NCI-H1436 treated with DMSO at 0.1 percent for 48 hours (cell line): ENCODE results near the gene TMEM161A.
"Not testable (repeated sequence)": the region's sequence is repeated elsewhere in the genome, so short reads cannot be mapped to it uniquely, and the experiment has no call there.

Source experiments
- DNase-seq: peaks from one replicate; lab custom pipeline; 2025; lab: John Stamatoyannopoulos, UW

Gene TMEM161A

DNA sequence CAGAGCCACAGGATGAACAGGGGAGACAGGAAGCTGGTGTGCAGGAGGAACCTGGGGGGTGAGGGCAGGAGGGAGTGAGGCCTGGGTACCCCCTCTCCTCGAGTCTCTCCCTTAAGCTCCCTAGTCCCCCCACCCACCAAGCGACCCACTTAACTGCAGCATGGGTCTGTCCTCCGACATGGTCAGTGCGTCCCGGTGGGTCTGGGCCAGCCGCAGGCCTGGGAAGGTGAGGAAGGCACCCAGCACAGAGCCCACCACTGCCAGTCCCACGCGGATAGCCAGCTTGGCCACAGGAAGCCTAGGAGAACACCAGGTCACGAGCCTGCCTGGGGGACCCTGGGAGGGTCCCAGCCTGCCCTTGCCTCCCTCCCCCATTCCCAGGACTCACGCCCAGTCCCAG lies 16.9 kb downstream of the TMEM161A start:
- no peak for DNase-seq

- no peak for DNase-seq
Measured at GRCh38 chr19:19120308-19121231, 17.7 kb downstream of the TMEM161A start.

- no peak for DNase-seq
Measured at GRCh38 chr19:19119325-19120237, 18.7 kb downstream of the TMEM161A start.

DNA sequence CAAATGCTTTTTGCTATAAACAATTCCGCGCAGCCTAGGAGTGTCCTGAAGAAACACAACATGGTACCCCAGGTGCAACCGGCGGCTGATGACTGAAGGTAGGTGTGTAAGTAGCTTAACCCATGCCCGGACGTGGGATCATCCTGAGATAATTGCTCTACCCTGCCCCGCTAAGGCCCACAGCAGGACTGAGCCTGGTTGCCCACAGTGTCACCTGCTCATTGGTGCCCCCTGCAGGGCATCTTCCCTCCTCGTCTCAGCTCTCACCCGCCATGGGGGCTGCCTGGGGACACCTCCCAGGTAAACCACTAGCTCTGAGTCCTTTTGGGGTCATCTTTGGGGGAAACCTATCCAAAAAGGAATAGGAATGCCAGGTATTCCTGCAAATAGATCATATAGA lies 22.3 kb downstream of the TMEM161A start:
- DNase-seq, result no peak

GRCh38 chr19:19113040-19113626 lies 25.1 kb downstream of the TMEM161A start:
- DNase-seq, result no peak

DNA sequence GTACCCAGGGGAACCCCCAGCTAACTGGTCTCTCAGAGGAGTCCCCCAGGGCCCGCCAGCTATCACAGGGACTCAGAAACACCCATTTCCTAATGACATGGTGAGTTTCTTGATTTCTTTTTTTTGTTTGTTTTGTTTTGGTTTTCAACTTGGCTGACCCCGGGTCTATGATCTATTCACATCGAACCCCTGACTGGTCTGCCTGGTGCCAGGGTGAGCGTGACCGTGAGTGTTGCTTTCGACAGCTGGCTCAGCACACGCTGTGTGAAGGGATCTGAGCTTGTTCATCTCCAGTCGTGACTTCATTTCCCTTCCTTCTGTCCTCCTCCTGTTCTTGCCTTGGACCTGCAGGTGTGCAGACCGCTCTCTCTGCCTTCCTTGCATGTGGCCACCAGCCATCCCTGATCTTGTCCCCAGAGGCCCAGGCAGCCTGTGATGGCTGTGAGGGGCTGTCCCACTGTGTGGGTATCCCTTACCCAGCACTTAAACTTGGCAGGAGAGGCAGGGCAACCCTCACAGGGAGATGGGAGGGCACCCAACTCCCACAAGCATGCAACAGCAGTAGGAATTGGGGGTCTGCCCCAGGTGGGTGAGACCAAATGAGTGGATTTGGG lies 26.2 kb downstream of the TMEM161A start:
- no peak for DNase-seq

DNA sequence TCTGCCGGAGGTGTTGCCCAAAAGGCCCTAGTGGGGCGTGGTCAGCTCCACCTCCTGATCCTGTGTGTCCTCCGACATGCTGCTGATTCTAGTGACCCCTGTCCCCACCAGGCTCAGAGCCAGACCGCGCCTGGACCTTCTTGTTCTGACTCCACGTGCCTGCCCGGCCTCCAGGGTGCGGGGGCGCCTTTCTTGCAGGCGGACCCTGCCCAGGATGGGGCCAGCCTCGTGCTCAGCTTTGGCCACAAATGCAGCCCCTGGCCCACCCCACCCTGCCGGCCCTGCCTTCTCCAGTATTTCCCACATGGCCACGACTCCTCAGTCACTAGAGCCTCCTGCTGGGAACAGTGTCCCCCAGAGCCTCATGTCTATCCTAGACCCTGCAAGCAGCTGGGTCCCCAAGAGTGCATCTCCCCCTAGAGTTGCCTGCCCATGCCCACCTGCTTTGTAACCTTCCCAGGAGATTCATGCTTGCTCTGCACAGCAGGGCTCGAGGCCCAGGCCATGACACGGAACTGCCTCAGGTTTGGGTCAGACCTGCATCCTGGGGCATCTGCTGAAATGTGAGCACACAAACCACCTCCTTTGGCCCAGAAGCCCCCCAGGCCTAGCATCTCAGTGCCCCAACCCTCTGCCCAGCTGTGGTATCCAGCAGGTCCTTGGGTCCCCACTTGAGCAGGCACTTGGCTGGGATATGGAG lies 27.0 kb downstream of the TMEM161A start:
- no peak for DNase-seq

DNA sequence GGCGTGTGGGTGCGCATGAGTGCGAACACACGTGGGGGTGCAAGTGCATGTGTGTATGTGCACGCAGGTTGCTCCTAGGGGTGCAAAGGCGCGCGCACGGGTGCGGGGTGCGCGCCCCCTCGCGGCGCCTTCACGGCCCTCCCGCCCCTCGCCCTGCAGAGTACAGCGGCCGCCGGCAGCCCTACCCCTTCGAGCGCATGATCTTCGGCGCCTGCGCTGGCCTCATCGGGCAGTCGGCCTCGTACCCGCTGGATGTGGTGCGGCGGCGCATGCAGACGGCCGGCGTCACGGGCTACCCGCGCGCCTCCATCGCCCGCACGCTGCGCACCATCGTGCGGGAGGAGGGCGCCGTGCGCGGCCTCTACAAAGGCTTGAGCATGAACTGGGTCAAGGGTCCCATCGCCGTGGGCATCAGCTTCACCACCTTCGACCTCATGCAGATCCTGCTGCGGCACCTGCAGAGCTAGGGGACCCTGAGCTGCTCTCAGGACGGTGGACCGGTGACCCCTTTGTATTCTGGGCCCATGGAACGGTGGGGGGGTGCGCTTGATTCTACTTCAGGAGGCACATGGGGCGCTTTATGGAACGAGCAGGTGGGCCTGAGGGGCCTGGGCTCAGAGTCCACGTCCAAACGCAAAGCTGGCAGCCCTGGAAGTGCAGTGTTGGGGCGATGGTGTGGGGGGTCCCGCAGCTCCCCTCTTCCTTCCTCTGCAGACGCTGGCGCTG lies 27.7 kb downstream of the TMEM161A start:
- no peak for DNase-seq

- no peak for DNase-seq
Measured at GRCh38 chr19:19109601-19110000, 28.7 kb downstream of the TMEM161A start.

DNA sequence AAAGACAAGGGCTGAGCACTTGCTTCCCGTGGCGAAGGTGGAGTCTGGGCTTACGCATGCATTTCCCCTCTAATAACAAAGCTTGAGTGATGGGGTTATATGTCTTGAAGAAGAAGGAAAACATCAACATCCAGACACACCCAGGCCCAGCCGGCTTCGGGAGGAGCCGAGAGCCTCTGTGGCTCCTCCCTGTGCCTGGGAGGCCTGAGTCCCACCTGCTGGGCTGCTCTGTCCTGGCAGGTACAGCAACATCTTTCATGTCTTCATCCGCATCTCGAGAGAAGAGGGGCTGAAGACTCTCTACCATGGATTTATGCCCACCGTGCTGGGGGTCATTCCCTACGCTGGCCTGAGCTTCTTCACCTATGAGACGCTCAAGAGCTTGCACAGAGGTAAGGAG lies 30.6 kb downstream of the TMEM161A start:
- DNase-seq, result no peak

- not testable (repeated sequence) for DNase-seq
Measured at GRCh38 chr19:19106938-19107337, 31.3 kb downstream of the TMEM161A start.

GRCh38 chr19:19106056-19106551 lies 32.2 kb downstream of the TMEM161A start:
- DNase-seq, result no peak

DNA sequence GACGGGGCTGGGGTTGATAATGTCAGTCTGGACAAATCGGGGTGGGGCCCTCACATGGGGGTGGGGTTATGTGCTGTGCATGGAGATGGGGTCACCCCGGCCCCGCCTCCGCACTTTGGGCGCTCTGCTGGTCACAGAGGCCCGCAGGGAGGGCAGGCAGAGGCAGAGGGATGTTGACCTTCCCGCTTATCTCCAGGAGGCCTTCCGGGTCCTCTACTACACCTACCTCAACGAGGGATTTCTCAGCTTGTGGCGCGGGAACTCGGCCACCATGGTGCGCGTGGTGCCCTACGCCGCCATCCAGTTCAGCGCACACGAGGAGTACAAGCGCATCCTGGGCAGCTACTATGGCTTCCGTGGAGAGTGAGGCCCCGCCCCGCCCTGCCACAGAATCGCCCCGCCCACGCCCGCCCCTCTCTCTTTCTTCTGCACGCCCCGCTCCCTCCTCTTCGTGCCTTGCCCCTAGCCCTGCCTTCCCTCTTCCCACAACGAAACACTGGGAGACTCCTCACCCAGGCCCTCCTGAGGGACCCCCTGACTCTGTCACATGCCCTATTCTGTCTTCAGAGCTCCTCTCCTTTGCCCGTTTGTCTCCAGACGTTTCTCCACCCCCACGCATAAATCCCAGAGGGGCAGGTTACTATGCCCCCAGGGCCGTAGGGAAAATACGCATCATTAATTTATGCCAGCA lies 32.8 kb downstream of the TMEM161A start:
- no peak for DNase-seq

DNA sequence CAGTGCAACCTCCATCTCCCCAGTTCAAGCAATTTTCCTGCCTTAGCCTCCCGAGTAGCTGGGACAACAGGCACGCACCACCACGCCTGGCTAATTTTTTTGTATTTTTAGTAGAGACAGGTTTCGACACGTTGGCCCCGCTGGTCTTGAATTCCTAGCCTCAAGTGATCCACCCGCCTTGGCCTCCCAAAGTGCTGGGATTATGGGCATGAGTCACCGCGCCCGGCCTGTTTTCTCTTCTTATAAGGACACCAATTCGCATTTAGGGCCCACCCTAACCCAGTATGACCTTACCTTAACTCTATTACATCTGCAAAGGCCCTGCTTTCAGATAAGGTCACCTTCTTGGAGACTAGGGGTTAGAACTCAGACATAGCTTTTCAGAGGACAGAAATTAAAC lies 35.1 kb downstream of the TMEM161A start:
- no peak for DNase-seq

- not testable (repeated sequence) for DNase-seq
Measured at GRCh38 chr19:19102566-19102965, 35.7 kb downstream of the TMEM161A start.

GRCh38 chr19:19101540-19101939 lies 36.7 kb downstream of the TMEM161A start:
- no peak for DNase-seq

GRCh38 chr19:19098703-19099632 lies 39.3 kb downstream of the TMEM161A start:
- DNase-seq, result no peak

DNA sequence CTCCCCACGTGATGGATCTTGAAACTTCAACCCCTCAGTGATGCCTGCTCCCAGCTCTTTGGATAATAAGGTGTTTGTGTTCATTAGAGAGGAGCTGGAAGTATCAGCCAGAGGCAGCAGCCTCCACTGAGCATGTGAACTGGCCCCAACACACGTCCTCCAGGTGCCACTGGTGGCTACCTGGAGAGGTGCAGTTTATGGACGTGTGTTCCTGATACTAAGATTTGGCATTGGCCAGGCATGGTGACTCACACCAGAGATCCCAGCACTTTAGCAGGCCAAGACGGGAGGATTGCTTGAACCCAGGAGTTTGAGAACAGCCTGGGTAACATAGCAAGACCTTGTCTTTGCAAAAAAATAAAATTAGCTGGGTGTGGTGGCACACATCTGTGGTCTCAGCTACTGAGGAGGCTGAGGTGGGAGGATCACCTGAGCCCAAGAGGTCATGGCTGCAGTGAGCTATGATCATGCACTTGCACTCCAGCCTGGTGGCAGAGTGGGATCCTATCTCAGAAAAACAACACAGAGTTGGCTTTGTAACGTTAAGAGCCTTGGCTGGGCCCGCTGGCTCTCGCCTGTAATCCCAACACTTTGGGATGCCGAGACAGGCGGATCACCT lies 40.1 kb downstream of the TMEM161A start:
- no peak for DNase-seq
